GM12892 (cell line): ENCODE measurements around the gene DPP4.

ENCODE experiments used
- POLR2A ChIP-seq: IDR thresholded peaks from 2 replicates; pipeline ENCODE4 v1.6.1; 2011; ENCODE audit warnings: low read depth, low read length, control low read depth
- POLR2AphosphoS5 ChIP-seq: IDR thresholded peaks from 2 replicates; pipeline ENCODE4 v1.6.1; 2011; ENCODE audit warnings: low read depth, low read length, control low read depth
- TAF1 ChIP-seq: IDR thresholded peaks from 2 replicates; pipeline ENCODE4 v1.6.1; 2011; ENCODE audit warnings: low read depth, mild to moderate bottlenecking, control low read depth, low read length, borderline replicate concordance

DNA sequence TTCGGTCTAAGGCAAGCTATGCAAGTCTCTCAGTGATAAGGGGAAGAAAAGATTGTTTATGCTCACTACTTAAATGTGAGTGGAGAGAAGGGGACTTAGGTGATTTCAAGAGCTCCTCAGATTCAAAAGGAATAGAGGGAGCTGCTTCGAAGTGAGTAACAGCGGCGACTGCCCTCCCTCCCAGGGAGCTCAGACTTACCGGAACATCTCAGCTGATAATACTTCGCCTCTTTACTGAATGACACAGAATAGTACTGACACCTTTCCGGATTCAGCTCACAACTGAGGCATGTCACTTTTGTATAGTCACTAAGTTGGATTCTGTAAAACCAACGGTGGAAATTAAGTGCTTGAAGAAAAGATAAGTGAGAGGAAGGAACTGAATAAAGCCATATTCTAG is 55.5 kb downstream of the DPP4 start:
- TF ChIP-seq POLR2AphosphoS5 (no peak), POLR2A (no peak), TAF1 (no peak)
